ENCODE measurements around the gene NODAL. TPM values are rescaled to one million over a fixed set of nuclear protein-coding genes. Genes with fewer than 3 reads are reported as not detected.
A peak's percentile ranks its signal among the peaks of the same experiment; 100 is the strongest.

Gene NODAL
- total and polyA plus RNA-seq, 2 experiments from 2014 or later: 11.2 to 28.4 TPM

DNA sequence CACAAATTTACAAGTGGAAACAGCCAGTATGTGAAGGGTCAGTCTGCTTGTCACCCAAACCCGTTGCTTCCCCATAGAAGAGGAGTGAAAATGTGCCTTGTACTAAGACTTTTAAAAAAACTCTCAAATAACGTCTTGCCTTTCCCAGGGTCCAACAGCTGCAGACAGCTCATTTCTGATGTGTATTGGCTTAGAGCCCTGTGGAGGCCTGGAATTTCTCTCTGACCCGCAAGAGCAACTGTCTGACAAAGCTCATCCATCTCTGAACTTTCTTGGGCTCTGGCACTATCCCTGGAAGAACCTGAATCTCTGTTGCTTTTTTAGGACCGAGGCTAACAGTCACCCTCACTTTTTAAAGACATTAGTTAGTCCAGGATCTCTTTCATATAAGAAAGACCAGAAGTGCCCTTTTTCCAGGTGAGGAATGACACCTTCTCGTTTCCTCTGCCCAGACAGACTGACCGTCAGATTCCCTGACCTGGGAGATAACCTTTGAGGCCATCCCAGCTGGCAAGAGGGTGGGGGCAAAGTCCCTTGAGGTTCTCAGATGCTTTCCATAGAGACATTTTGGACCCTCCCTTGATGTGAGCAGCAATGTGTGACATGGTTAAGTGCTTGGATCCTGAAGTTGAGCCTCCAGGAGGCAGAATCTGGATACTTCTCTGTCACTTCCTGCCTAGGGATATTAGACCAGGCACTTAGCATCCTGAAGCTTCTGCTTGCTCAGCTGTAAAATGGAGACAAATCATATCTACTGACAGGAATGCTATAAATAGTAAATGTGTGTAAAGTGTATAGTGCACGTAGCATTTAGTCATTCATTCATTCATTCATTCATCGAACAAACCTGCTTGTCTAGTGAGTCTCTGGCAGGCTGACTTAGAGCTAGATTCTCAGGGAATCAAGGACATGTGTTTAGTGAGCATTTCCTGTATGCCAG lies 4.5 kb upstream of the NODAL start (continued):
- TF ChIP-seq JUNB (IDR thresholded peaks at IDR 0.05; ENCODE audit: unreplicated experiment) (no peak), POLR2AphosphoS5 (IDR thresholded peaks at IDR 0.05; ENCODE audit: low read depth) (no peak), EZH2phosphoT487 (IDR thresholded peaks at IDR 0.05; ENCODE audit: unreplicated experiment) (no peak), STAT1 (IDR thresholded peaks at IDR 0.05; ENCODE audit: unreplicated experiment) (no peak), ZNF331 (CRISPR knock-in tag; IDR thresholded peaks at IDR 0.05; ENCODE audit: low read depth) (no peak)
- TF ChIP-seq, protein P1, sequence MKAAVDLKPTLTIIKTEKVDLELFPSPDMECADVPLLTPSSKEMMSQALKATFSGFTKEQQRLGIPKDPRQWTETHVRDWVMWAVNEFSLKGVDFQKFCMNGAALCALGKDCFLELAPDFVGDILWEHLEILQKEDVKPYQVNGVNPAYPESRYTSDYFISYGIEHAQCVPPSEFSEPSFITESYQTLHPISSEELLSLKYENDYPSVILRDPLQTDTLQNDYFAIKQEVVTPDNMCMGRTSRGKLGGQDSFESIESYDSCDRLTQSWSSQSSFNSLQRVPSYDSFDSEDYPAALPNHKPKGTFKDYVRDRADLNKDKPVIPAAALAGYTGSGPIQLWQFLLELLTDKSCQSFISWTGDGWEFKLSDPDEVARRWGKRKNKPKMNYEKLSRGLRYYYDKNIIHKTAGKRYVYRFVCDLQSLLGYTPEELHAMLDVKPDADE (IDR thresholded peaks at IDR 0.05): no peak

GRCh38 chr10:70444744-70445143 lies 3.3 kb upstream of the NODAL start:
- Mint-ChIP-seq H3K4me1 (peaks cover 45% of the 10 kb centered on the region), H3K4me3 (no peak overlapping the region), H3K27me3 (ENCODE audit: insufficient read depth, low read depth, poor library complexity) (peaks cover 32% of the 10 kb centered on the region), H3K9me3 (no peaks in the 10 kb centered on the region; the same call in 2 of the 3 replicates), H3K36me3 (ENCODE audit: low read depth) (peaks cover 2% of the 10 kb centered on the region; the same call in 1 of the 3 replicates), H3K27ac (no peak overlapping the region)
- Histone ChIP-seq H3K9me2 (ENCODE audit: insufficient read depth) (no peaks in the 10 kb centered on the region), H2AFZ (peak overlapping the region; percentile 47; the same call in 1 of the 2 replicates), H3K79me2 (replicated peaks; ENCODE audit: insufficient read depth) (peaks cover 9% of the 10 kb centered on the region), H3K4me2 (no peak overlapping the region; the same call in 1 of the 2 replicates), H3K36me3 (ENCODE audit: insufficient read depth) (no peaks in the 10 kb centered on the region), H3K4me1 (ENCODE audit: insufficient read depth) (peaks cover 29% of the 10 kb centered on the region), H3F3A (replicated peaks; ENCODE audit: low read depth) (peaks cover 26% of the 10 kb centered on the region), H3K27me3 (ENCODE audit: insufficient read depth) (peaks cover 16% of the 10 kb centered on the region), H3K4me3 (no peak overlapping the region), H4K20me1 (replicated peaks; ENCODE audit: insufficient read depth) (0 out of 2 replicates have a peak, but pooled peaks cover 3% of the 10 kb centered on the region), H3K27ac (ENCODE audit: low read depth) (no peak overlapping the region)
- no peak for DNase-seq (ENCODE audit: low spot score)
- ATAC-seq: no peak
- TF ChIP-seq POLR2AphosphoS5 (IDR thresholded peaks at IDR 0.05; ENCODE audit: low read depth) (no peak), EZH2phosphoT487 (IDR thresholded peaks at IDR 0.05; ENCODE audit: unreplicated experiment) (no peak), ZNF114 (CRISPR knock-in tag; IDR thresholded peaks at IDR 0.05) (no peak), CREB1 (CRISPR knock-in tag; IDR thresholded peaks at IDR 0.05; ENCODE audit: low read depth) (no peak), JUNB (IDR thresholded peaks at IDR 0.05; ENCODE audit: unreplicated experiment) (no peak), NANOG (IDR thresholded peaks at IDR 0.05; ENCODE audit: borderline replicate concordance) (no peak), EZH2 (IDR thresholded peaks at IDR 0.05; ENCODE audit: low read depth, unreplicated experiment) (no peak)
- TF ChIP-seq, protein P1 (IDR thresholded peaks at IDR 0.05): no peak
- TF ChIP-seq, protein P2, sequence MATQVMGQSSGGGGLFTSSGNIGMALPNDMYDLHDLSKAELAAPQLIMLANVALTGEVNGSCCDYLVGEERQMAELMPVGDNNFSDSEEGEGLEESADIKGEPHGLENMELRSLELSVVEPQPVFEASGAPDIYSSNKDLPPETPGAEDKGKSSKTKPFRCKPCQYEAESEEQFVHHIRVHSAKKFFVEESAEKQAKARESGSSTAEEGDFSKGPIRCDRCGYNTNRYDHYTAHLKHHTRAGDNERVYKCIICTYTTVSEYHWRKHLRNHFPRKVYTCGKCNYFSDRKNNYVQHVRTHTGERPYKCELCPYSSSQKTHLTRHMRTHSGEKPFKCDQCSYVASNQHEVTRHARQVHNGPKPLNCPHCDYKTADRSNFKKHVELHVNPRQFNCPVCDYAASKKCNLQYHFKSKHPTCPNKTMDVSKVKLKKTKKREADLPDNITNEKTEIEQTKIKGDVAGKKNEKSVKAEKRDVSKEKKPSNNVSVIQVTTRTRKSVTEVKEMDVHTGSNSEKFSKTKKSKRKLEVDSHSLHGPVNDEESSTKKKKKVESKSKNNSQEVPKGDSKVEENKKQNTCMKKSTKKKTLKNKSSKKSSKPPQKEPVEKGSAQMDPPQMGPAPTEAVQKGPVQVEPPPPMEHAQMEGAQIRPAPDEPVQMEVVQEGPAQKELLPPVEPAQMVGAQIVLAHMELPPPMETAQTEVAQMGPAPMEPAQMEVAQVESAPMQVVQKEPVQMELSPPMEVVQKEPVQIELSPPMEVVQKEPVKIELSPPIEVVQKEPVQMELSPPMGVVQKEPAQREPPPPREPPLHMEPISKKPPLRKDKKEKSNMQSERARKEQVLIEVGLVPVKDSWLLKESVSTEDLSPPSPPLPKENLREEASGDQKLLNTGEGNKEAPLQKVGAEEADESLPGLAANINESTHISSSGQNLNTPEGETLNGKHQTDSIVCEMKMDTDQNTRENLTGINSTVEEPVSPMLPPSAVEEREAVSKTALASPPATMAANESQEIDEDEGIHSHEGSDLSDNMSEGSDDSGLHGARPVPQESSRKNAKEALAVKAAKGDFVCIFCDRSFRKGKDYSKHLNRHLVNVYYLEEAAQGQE (IDR thresholded peaks at IDR 0.05; ENCODE audit: unreplicated experiment): no peak

Measured in GM23338 (cell line).